Skeletal muscle satellite cell (primary cell): Measurements from ENCODE around the gene VEGFD. TPM values are rescaled to one million over a fixed set of nuclear protein-coding genes. Genes with fewer than 3 reads are reported as not detected.

Source experiments
- H3K27me3 ChIP-seq: 2 replicates; pipeline ENCODE4 v1.7.0; 2013; ENCODE audit warnings: low read length; ENCODE audit not compliant: control insufficient read depth, insufficient read depth
- H3K36me3 ChIP-seq: 2 replicates; pipeline ENCODE4 v1.7.0; 2013; ENCODE audit warnings: mild to moderate bottlenecking, control low read depth, low read length; ENCODE audit not compliant: insufficient read depth
- H3K4me1 ChIP-seq: 2 replicates; pipeline ENCODE4 v1.7.0; 2013; ENCODE audit warnings: low read length; ENCODE audit not compliant: control insufficient read depth, insufficient read depth
- H3K4me2 ChIP-seq: 2 replicates; pipeline ENCODE4 v1.7.0; 2013; ENCODE audit warnings: mild to moderate bottlenecking, low read length
- H3K4me3 ChIP-seq: 2 replicates; pipeline ENCODE4 v1.7.0; 2013; ENCODE audit warnings: low read length
- H3K9ac ChIP-seq: 2 replicates; pipeline ENCODE4 v1.7.0; 2013; ENCODE audit warnings: mild to moderate bottlenecking, low read depth, low read length, moderate library complexity
- H3K9me3 ChIP-seq: replicated peaks from 2 replicates; pipeline ENCODE4 v1.7.0; 2013; ENCODE audit warnings: mild to moderate bottlenecking, control low read depth, low read length
- total RNA-seq: library from RNA; depleted of rRNA; stranded (reverse); fragments of >200 nt; gene quantifications from 2 replicates; pipeline ENCODE4 v1.2.3, GENCODE V29; 2012; rRNA removed

VEGFD gene, protein sequence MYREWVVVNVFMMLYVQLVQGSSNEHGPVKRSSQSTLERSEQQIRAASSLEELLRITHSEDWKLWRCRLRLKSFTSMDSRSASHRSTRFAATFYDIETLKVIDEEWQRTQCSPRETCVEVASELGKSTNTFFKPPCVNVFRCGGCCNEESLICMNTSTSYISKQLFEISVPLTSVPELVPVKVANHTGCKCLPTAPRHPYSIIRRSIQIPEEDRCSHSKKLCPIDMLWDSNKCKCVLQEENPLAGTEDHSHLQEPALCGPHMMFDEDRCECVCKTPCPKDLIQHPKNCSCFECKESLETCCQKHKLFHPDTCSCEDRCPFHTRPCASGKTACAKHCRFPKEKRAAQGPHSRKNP
- total RNA-seq, result under 0.01 TPM in 1 of 2 replicates, not detected in the other

DNA sequence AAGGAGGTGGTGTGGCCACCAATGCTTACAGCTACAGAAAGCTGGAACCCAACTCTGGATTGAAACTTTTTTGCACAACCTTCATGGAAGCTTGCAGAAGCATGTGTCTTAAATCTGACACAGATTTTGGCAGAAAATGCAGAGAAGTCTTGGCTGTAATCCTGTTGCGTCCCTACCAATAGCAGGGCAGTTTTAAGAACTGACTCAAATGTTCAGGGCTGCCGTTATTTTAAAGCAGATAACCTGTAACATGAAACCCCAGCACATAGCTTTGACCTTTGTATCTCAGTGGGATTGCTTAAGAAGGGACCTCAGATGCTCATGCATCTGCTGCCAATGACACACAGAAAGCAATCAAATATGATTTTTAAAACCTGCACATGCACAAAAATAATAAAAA lies at the start of gene VEGFD:
Gene VEGFD (minus strand): TSS at position 110 of the 400 bp plus-strand sequence. CDS start 467 bp downstream, outside the sequence.
- Histone ChIP-seq H3K27me3 (no peaks in the 10 kb centered on the region), H3K9me3 (no peaks in the 10 kb centered on the region), H3K9ac (no peak within 1 kb of the TSS), H3K4me3 (no peak within 1 kb of the TSS), H3K4me1 (no peaks in the 10 kb centered on the region), H3K36me3 (no peaks in the 10 kb centered on the region), H3K4me2 (no peak within 1 kb of the TSS)

DNA sequence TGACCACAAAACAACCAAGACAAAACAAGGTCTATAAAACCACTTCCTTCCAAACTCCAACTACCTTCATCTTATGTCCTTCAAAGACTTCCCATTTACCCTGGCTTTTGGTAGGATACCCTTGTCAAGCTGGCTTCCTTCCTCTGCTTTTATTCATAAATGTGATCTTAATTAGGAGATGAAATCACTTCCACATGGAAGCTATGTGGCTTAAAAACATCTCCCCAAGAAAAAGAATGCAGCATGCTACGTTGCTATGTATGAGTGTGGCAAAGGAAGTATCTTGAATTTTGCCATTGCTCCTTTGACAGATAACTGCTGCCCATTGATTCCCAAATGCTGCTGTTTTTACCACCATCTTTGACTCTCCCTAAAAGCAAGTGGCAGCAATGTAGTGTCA lies 46.4 kb upstream of the VEGFD start:
- peaks cover 3% of the 10 kb centered on the region for H3K27me3 ChIP-seq
- no peak overlapping the region for H3K9ac ChIP-seq
- no peak overlapping the region for H3K4me2 ChIP-seq
- no peaks in the 10 kb centered on the region for H3K4me1 ChIP-seq
- H3K4me3 ChIP-seq, result no peak overlapping the region
- no peaks in the 10 kb centered on the region for H3K36me3 ChIP-seq
- H3K9me3 ChIP-seq, result no peaks in the 10 kb centered on the region

DNA sequence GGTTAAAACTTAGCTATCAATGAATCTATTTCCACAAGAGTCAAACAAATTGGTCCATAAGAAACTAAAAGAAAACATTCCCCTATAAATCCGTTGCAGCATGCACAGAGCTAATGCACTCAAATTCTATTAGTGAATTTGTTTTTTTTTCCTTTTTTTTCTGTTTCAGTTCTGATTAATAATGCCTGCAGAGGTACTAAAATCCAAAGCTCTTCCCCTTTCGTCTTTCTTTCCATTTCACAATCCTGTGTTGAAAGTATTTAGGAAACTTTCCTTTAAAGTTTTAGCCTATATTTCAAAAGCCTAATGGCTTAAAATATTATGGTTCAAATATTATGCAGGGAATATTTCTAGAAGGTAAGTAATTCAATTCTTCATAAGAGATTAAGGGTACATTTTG lies 45.9 kb upstream of the VEGFD start:
- no peak overlapping the region for H3K9ac ChIP-seq
- H3K4me2 ChIP-seq, result no peak overlapping the region
- no peak overlapping the region for H3K4me3 ChIP-seq
- H3K4me1 ChIP-seq, result no peaks in the 10 kb centered on the region
- no peaks in the 10 kb centered on the region for H3K9me3 ChIP-seq
- H3K27me3 ChIP-seq, result peaks cover 3% of the 10 kb centered on the region
- no peaks in the 10 kb centered on the region for H3K36me3 ChIP-seq

DNA sequence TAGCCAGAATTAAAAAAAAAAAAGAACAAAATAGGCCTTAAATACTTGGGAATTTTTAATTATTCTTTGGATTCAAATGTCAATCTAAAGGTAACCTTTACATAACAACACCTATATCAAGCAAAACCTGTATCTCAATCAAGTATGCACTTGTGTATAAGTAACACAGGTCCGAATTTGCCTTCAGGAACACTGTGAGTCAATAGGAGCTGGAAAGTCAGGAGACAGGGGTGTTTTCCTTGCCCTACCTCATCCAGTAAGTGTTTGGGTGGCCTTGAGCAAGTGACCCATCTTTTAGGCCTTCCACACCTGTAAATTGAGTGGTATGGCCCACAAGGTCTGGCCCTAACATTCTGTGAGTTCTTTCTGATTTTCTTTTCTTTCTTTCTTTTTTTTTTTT lies 40.8 kb upstream of the VEGFD start:
- H3K9me3 ChIP-seq, result no peaks in the 10 kb centered on the region
- H3K9ac ChIP-seq, result no peak overlapping the region
- H3K4me3 ChIP-seq, result no peak overlapping the region
- H3K36me3 ChIP-seq, result no peaks in the 10 kb centered on the region
- no peak overlapping the region for H3K4me2 ChIP-seq
- no peaks in the 10 kb centered on the region for H3K27me3 ChIP-seq
- H3K4me1 ChIP-seq, result no peaks in the 10 kb centered on the region

DNA sequence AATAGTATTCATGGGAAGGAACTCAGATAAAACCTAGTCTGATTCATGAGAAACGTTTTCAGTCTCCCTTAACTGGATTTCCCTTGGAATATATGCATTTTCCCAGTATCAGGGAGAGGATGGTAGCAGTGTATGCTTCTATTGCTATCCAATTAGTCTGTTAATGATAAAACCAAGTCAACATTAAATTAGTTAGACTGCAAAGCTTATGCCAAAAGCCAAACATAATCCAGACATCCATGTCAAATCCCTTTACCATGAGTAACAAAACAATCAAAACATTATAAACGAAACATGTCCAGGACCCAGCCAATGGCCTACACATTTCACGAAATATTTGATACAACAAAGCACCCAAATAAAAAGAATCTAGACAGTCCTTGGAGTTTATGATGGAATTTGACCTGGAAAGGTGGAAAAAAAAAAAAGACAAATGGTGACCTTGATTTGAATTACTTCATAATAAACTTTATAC lies 34.5 kb upstream of the VEGFD start:
- H3K4me3 ChIP-seq, result no peak overlapping the region
- no peaks in the 10 kb centered on the region for H3K27me3 ChIP-seq
- no peaks in the 10 kb centered on the region for H3K4me1 ChIP-seq
- no peak overlapping the region for H3K4me2 ChIP-seq
- H3K36me3 ChIP-seq, result no peaks in the 10 kb centered on the region
- no peak overlapping the region for H3K9ac ChIP-seq
- H3K9me3 ChIP-seq, result no peaks in the 10 kb centered on the region

DNA sequence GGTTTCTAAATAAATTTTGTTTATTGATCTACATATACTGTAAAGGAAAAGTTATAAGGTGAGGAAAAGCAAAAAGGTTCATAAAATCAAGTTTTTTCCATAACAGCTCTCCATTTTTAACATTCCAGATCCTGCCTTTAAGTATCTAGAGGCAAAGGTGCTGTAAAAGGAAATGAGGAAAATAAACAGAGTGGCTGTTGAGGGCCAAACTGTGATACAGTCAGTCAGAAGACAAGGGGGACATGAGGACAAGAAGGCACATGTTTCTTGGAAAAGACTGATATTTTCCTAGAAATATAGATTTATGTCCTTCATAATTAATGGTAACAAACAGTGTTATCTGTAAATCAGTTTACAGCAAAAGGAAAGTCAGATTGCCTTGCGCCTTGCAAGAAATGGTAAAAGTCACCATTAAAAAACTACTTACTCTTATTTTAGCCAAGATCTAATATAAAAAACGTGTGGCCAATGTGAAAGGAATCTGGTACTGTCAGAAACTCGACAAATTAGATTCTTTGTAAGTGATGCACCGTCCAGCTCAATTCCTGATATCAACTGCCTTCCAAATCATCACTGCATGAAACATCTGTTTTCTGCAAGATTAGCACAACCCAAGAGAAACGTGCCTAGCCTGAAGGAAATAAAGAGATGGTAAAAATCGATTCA lies 34.0 kb upstream of the VEGFD start:
- Histone ChIP-seq H3K4me2 (no peak overlapping the region), H3K4me1 (no peaks in the 10 kb centered on the region), H3K9me3 (no peaks in the 10 kb centered on the region)

DNA sequence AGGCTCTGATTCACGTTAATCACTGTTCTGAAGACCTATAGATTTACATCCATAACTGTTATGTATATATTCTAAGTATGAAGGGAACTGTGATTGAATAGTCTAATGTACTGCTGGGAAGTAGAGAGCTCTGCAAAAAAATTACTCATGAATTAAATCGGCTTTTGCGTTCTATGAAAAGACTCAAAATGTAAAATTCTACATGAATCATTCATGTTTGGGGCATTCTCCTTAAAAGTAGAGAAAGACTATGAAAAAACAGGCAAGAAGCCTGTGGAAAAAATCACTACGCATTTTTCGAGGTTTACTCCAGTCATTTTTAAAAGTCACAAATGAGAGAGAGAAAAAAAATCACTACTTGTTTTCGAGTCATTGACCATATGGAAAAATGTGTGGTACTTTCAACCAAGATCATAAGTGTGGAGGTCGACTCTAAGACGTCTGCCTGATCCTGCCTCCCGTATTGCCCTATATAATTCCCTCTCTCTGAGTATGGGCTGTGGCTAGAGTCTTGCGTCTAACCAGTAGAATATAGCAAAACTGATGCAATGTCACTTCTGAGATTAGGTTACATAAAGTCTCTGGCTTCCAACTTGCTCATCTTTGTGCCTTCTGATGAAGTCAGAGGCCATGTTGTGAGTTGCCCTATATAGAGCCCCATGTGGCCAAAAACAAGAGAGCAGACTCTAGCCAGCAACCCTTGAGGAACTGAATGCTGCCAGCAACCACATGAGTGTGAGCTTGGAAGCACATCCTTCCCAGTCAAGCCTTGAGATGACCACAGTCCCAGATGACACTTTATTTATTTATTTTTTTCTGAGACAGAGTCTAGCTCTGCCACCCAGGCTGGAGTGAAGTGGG lies 32.1 kb upstream of the VEGFD start:
- Histone ChIP-seq H3K36me3 (no peaks in the 10 kb centered on the region), H3K4me2 (no peak overlapping the region), H3K4me1 (no peaks in the 10 kb centered on the region), H3K27me3 (no peaks in the 10 kb centered on the region), H3K9ac (no peak overlapping the region), H3K4me3 (no peak overlapping the region), H3K9me3 (no peaks in the 10 kb centered on the region)

More for the DNA sequence above, 34.0 kb upstream of the VEGFD start:
- Histone ChIP-seq H3K9ac (no peak overlapping the region), H3K36me3 (no peaks in the 10 kb centered on the region), H3K4me3 (no peak overlapping the region), H3K27me3 (no peaks in the 10 kb centered on the region)

DNA sequence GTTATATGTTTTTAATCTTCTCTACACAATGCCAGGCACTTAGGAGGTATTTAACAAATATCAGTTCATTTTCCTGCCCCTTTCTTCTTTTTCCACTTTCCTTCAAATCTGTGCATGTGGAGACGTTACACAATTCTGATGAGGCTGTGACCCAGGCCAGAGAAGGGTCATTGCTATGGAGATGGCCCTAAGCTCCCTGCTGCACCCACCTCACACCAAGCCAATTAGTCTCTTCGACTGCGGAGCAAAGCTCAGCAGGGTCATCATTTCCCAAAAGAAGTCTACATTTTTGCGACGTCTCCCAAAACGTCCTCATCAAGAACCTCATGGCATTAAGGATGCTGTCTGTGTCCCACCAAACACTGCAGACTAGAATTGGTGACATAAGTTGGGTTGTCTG lies 28.9 kb upstream of the VEGFD start:
- Histone ChIP-seq H3K9me3 (no peaks in the 10 kb centered on the region), H3K4me3 (no peak overlapping the region), H3K27me3 (no peaks in the 10 kb centered on the region), H3K36me3 (no peaks in the 10 kb centered on the region), H3K9ac (no peak overlapping the region), H3K4me2 (no peak overlapping the region), H3K4me1 (no peaks in the 10 kb centered on the region)

DNA sequence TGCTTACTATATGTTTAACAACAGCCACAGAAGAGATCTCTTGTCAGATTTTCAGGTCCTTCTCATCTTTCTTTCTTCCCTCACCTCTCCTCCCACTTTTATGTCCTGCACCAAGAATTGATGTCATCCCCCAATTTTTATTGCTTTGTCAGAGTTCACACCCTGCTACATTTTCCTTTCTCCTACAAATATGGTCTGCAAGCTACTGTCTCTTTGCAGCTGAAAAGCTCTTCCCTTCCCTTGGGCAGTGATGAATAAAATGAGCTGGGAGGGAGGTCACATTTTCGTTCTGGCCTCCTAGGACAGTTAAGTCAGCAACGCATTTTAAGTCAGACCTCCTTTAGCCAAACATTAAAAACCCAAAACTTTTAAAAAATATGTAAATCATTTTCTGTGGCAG lies 26.7 kb upstream of the VEGFD start:
- Histone ChIP-seq H3K4me2 (no peak overlapping the region), H3K27me3 (no peaks in the 10 kb centered on the region), H3K4me3 (no peak overlapping the region), H3K9me3 (no peaks in the 10 kb centered on the region), H3K36me3 (no peaks in the 10 kb centered on the region), H3K9ac (no peak overlapping the region), H3K4me1 (no peaks in the 10 kb centered on the region)

DNA sequence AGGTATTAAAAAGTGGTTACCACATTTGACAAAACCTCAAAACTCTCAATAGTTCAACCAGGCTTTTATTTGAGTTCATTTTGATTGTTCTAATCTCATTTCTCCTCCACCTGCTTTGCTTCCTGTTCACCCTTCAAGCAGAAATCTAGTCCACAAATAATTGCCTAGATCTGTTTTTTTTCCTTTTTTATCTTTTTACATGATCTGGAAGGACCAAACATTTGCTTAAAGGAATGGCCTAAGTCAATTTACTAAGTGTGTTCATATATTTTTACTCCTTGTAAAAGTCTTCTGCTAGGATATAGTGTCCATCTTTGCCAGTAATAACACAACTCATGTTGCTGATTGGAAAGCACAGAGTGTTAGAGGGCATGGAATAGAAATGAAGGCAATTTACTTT lies 26.2 kb upstream of the VEGFD start:
- H3K9ac ChIP-seq, result no peak overlapping the region
- H3K36me3 ChIP-seq, result no peaks in the 10 kb centered on the region
- no peak overlapping the region for H3K4me2 ChIP-seq
- H3K27me3 ChIP-seq, result no peaks in the 10 kb centered on the region
- no peaks in the 10 kb centered on the region for H3K9me3 ChIP-seq
- no peaks in the 10 kb centered on the region for H3K4me1 ChIP-seq
- H3K4me3 ChIP-seq, result no peak overlapping the region

DNA sequence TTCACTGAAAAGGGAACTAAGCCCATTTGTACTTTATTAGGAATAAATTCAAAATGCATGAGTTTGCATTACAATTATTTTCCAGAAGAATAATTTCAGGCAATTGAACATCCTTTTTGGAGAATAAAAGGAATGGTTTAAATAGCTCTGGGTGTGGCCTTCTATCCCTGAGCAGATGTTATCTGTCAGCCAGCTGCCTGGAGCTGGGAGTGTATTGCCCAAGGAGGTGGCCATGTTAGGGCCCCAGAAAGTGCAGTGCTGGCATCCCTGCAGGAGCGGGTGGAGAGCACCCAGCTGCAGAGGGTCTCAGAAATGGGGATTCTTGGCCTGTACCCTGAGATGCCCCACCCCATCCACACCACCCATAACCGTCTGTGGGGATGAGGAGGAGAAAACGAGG lies 21.6 kb upstream of the VEGFD start:
- H3K4me1 ChIP-seq, result no peaks in the 10 kb centered on the region
- no peak overlapping the region for H3K9ac ChIP-seq

More for the DNA sequence above, 21.6 kb upstream of the VEGFD start:
- Histone ChIP-seq H3K27me3 (no peaks in the 10 kb centered on the region), H3K4me2 (no peak overlapping the region), H3K36me3 (no peaks in the 10 kb centered on the region), H3K9me3 (no peaks in the 10 kb centered on the region), H3K4me3 (no peak overlapping the region)
